Stimulated activated CD4-positive, alpha-beta T cell treated with anti-CD3 and anti-CD28 coated beads, Interleukin-1b, Interleukin-23, amount 100 ng/mL, for 4 hours (primary cell): ENCODE data around the gene PTPRM.

Experiments used
- DNase-seq, 2 donors: peaks; one replicate each; pipeline ENCODE4 v3.0.0-alpha.2; 2020; ENCODE audit warnings: low read depth in 2 of 2

PTPRM gene

GRCh38 chr18:8003878-8004675 lies 437.0 kb downstream of the PTPRM start:
- DNase-seq: no peak

DNA sequence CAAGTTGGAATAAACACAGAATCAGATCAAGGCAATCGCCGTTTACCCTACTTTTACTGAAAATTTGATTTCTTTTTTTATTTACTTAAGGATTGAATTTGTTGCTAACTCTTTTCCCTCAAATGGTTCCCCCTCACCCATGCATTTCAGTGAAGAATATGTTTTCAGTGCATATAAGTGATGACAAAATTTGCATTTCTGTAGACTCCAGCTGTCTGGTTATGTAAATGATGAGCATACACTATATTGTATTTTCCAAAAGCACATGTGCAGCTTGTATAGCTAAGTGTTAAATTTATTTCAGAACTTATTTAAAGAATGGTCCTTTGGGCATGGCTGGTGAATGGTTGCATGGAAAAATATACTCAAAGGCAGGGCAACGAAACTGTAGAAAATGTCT lies 437.7 kb downstream of the PTPRM start:
- DNase-seq: no peak

DNA sequence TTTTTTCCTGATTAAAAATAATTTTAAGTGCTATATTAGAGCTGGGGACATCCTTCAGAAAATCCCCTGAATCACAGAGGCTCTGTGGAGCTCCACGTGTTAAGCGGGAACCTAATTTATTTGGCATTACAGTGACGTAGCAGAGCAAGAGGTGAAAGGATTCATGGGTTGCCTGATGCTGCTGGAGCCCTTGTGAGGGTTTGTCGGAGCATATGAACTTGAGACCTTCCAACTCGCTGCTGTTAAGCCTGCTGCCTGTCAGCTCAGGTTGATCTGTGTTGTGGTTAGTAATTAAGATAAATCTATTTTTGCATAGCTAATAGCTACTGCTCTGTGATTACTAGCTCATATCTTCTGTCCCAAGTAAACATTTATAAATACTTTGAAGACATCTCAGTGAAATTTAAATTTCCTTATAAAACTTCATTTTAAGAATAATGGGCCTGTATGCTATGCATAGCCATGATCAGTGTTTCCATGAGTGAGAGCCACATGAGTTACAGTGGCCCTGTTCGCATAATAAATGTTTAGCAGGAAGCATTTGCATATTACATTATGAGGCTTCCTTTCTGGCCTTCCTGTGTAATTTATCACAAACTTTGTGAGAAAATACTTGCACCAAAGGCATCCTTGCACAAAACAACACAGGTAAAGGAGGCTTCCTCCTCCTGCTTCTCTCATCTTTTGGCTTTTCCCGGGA lies 438.9 kb downstream of the PTPRM start:
- no peak for DNase-seq

DNA sequence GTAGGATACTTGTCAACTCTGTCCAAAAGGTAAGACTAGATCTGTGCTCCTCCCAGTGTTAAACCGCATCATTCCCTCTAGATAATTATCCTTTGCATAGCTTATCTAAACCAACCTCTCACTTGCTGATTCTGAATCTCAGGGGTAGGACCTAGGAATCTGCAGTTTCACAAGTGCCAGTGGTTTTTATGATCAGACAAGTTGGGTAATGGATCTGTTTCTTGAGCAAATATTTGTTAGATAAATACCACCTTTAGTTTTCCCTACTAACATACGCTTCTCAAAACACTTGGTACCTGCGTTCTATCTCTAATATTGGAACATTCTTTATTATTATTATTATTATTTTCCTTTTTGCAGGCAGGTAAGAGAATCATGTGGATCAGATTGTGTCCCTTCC lies 439.9 kb downstream of the PTPRM start:
- no peak for DNase-seq

DNA sequence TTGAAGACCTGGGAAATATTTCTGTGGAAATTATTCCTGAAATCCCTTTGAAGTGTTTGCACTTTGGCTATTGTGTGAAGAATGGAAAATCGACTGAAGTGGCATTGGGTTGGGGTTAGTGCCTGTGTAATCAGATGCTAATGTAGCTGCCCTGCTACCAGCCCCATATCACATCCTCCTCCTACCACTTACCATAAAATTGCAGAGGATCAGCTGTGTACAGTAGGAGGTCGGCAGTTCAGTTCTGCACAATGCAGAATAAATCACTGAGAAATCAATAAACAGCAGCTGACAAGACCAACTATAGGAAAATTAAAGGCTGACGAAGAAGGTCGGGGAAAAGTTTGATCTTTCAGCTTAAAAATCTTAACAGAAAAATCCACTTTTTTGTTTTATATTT lies 440.9 kb downstream of the PTPRM start:
- no peak for DNase-seq

- DNase-seq: no peak
Observed at GRCh38 chr18:8011361-8011760, 444.2 kb downstream of the PTPRM start.

DNA sequence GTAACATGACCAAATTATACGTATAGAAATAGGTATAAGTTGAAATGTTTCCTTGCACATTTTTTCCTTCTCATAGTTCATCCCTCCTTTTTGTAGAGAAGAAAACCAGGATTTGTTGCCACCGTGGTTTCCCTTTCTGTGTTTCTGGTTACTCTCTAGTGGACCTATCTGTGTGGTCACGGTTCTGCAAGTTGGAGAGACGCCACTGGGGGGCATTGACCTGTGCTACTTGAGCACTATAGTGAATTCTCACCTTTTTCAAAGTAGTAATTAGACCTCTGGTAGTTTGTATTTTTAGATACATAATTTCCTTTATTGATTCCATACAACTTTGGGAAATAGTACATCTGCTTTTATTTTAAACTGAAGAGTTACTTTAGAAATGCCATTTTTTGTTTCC lies 444.8 kb downstream of the PTPRM start:
- no peak for DNase-seq

- no peak for DNase-seq
Observed at GRCh38 chr18:8018701-8019331, 451.7 kb downstream of the PTPRM start.

- DNase-seq: no peak
Observed at GRCh38 chr18:8019600-8019999, 452.5 kb downstream of the PTPRM start.

- no peak for DNase-seq
Observed at GRCh38 chr18:8020132-8020846, 453.2 kb downstream of the PTPRM start.

GRCh38 chr18:8029061-8029460 lies 461.9 kb downstream of the PTPRM start:
- DNase-seq: no peak

DNA sequence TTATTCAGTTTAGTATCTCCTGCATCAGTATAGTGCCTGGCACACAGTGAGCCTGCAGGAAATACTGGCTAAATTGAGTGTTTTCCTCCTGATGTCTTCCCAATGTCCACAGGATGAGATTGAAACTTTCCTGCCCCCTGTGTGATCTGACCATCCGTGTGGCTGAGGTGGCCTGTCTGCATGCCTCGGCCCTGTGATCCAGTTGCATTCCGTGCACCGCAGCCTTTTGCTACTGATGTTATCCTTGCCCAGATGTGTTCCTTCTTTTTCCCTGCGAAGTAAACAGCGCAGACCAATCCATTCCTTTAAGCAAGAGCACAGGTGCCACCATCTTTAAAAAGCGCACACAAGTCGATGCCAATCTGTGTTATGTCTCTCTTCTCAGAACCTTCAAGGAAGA lies 462.6 kb downstream of the PTPRM start:
- no peak for DNase-seq

DNA sequence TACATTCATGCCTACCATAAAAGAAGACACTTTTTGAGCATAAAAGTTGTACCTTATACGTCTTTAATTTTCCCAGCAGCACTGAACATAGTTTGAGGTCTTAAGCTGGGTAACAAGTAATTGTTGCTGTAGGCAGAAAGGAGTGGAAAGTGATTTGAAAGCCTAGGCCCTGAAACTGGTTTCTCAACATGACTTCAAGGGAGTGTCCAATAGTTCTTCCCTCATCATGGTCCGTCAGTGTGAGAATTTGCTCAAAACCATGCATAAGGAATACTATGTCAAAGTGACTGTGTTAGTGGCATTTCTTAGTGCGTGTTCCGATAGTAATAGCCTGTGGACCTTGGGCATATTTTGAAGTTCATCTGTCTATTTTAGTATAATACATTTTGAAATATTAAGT lies 463.1 kb downstream of the PTPRM start:
- no peak for DNase-seq

GRCh38 chr18:8031496-8031895 lies 464.4 kb downstream of the PTPRM start:
- no peak for DNase-seq

GRCh38 chr18:8034674-8035073 lies 467.6 kb downstream of the PTPRM start:
- no peak for DNase-seq

- DNase-seq: no peak
Observed at GRCh38 chr18:8036551-8036950, 469.4 kb downstream of the PTPRM start.

DNA sequence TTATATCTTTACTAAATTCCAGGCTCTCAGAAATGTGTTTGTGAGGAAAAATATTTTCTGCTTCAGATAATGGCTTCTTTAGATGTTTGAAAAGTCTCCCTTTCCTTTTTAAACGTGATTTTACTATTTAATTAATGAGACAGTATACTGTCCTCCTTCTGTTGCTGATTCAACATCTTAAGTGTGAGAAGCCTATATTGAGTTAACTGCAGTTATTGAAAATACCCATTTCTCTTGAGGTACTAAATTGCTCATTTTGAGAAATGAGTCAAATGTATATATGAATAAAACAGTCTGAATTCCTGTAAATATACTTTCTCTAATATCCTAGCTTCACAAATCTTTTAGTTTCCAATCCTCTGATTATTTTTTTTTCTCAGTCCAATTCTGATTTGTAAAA lies 470.2 kb downstream of the PTPRM start:
- no peak for DNase-seq

DNA sequence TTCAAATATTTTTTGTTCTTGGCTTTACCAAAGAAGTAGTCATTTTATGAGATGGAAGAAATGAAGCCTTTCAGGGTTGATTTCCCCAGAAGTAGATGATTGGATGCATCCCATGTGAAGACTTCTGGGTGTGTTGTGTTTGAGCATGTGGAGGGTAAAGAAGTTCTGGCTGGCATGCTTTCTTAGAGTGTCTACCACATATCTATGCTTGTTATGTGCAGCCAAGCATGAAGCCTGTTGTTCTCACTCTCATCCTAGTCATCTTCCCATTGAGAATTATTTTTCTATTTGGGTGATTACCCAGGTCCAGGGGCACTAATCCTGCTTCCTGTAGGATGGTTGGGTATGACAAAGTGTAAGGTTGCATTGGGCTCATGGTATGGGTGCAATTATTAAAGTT lies 472.9 kb downstream of the PTPRM start:
- no peak for DNase-seq

DNA sequence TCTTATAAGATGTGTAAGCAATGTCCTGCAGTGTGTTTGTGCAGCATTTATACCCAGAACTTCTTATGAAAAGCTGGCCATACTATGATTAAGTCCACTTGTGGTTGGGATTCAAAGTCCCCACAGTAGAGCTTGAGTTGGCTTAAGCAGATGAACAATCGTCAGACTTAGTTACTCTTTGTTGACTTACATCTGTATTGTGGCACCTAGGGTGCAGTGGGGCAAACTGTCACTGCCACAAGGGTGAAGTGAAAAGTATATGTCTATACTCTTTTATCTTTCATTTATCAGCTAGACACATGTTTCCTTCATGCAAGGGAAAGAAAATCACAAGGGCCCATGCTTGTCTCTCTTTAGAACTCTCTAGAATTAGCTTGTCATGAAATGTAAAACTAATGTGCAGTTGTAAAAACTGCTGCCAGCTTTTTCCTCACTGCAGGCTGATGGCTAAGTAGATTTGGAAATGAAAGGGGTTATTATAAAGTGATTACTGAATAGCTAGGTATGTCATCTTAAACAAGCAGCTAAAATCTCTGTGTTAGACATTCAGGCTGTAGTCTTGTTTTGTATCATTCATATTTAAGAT lies 474.5 kb downstream of the PTPRM start:
- DNase-seq: no peak

GRCh38 chr18:8044004-8044403 lies 476.9 kb downstream of the PTPRM start:
- no peak for DNase-seq

GRCh38 chr18:8045160-8045883 lies 478.2 kb downstream of the PTPRM start:
- no peak for DNase-seq
